HepG2 (cell line): Measurements from ENCODE around the gene IL17RB. TPM values are rescaled to one million over a fixed set of nuclear protein-coding genes. Genes with fewer than 3 reads are reported as not detected.
A peak's percentile ranks its signal among the peaks of the same experiment; 100 is the strongest.

Experiments used
- EHMT2 ChIP-seq: fragments of 200-600 bp; sonication (generic); IDR thresholded peaks from 2 replicates; pipeline ENCODE4 v1.7.0; 2017; ENCODE audit warnings: antibody characterized with exemption, low read depth, low read length, borderline replicate concordance
- IKZF4 ChIP-seq: sonication (generic); formaldehyde crosslinking; IDR thresholded peaks from 2 replicates; pipeline ENCODE4 v1.5.1; 2020; ENCODE audit warnings: borderline replicate concordance, mild to moderate bottlenecking, low read depth, missing genetic modification reagents; ENCODE audit errors: not compliant biosample characterization
- KLF11 ChIP-seq: IDR thresholded peaks from 2 replicates; pipeline ENCODE4 v1.6.1; 2016; ENCODE audit warnings: missing compliant biosample characterization
- SP2 ChIP-seq: sonication (generic); formaldehyde crosslinking; IDR thresholded peaks from 2 replicates; pipeline ENCODE4 v1.5.1; 2020; ENCODE audit warnings: mild to moderate bottlenecking, missing genetic modification reagents
- SP5 ChIP-seq: IDR thresholded peaks from 2 replicates; pipeline ENCODE4 v1.6.1; 2016; ENCODE audit warnings: low read depth, borderline replicate concordance
- THAP11 ChIP-seq: IDR thresholded peaks from 2 replicates; pipeline ENCODE4 v1.6.1; 2016; ENCODE audit warnings: missing biosample characterization, missing genetic modification reagents
- ZNF232 ChIP-seq: sonication (generic); formaldehyde crosslinking; IDR thresholded peaks from 2 replicates; pipeline ENCODE4 v1.4.0; 2020; ENCODE audit warnings: missing genetic modification reagents, borderline replicate concordance
- ZNF24 ChIP-seq: fragments of 450-650 bp; IDR thresholded peaks from 2 replicates; pipeline ENCODE4 v1.6.1; 2017; ENCODE audit warnings: antibody characterized with exemption, mild to moderate bottlenecking
- ZNF672 ChIP-seq: sonication (generic); formaldehyde crosslinking; IDR thresholded peaks from 2 replicates; pipeline ENCODE4 v1.8.1; 2022; ENCODE audit warnings: missing genetic modification reagents
- polyA plus RNA-seq, 8 experiments: library from polyadenylated mRNA; depleted of rRNA in 3 of 8; stranded (reverse) in 7 of 8; unstranded in 1 of 8; fragments of >200 nt; fragmentation: Illumina TruSeq in 4 of 8; extraction: Trizol in 4 of 8; gene quantifications; 2 replicates each; pipeline versions ENCODE4 v1.2.1 to v1.2.3, GENCODE V29; 2011 to 2016; ENCODE audit warnings: low read depth in 4 of 8, missing spikeins in 1 of 8, mixed read lengths in 1 of 8; ENCODE audit not compliant: insufficient read depth in 1 of 8
- total RNA-seq, 5 experiments: library from RNA; depleted of rRNA; stranded (reverse); fragments of >200 nt; fragmentation: Illumina TruSeq; extraction: Trizol; gene quantifications; 2 replicates each; pipeline ENCODE4 v1.2.3, GENCODE V29; 2016; ENCODE audit warnings: low read depth in 1 of 5
- TF ChIP-seq, protein P1 (sequence below), 2 experiments: sonication (generic) in 1 of 2; formaldehyde crosslinking in 1 of 2; IDR thresholded peaks; 2 replicates each; pipeline versions ENCODE4 v1.4.0 to v1.6.1; 2016 to 2020; ENCODE audit warnings: borderline replicate concordance in 1 of 2, low read depth in 1 of 2, mild to moderate bottlenecking in 1 of 2, missing genetic modification reagents in 1 of 2
- TF ChIP-seq, protein P2 (sequence below): IDR thresholded peaks from 2 replicates; pipeline ENCODE4 v1.6.1; 2018; ENCODE audit warnings: missing genetic modification reagents
- TF ChIP-seq, protein P3 (sequence below): sonication (generic); formaldehyde crosslinking; IDR thresholded peaks from 2 replicates; pipeline ENCODE4 v1.4.0; 2020; ENCODE audit warnings: mild to moderate bottlenecking, missing genetic modification reagents

Gene IL17RB
- total and polyA plus RNA-seq, 2 of the 13 experiments (the other 11 are each of a cell fraction or from before 2014, with no cell fraction given): 130 to 190 TPM

DNA sequence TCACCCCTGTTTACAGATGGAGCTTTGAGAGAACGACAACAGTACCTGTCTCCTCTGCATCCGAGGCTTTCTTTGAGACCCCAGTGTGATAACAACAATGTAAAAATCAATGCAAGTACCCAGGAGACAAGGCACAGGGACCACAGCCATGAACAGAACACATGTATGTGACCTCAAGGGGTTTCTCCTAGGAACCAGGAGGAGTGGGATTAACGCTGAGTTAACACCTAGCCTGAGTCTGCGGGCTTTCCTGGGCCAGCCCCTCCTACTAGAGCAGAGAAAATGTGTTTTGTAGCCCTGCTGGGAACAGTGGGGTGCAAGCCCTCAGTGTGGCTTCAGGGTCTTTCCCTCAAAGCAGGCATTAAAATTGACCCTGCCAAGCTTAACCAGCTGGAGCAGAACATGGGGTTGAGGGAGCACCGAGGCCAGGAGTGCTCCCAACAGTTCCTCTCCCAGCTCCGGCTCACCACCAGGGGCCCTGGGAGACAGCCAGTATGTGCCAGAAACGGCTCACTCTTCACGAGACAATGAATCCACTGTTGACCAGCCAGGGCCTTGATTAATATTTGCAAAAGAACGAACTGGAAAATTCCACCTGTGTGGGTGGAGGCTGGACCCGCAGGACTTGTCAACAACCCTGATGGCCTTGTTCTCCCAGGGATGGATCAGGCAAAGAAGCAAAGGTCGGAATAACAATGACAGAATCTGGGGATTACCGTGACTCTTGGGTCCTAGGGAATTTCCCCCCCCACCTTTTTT, 3.8 kb upstream of the IL17RB start (continued):
- TF ChIP-seq ZNF232 (CRISPR knock-in tag) (peak; percentile 89; the same call in 1 of the 2 replicates), SP5 (CRISPR knock-in tag) (peak; percentile 86), KLF11 (no peak), SP2 (no peak), EHMT2 (no peak), ZNF672 (CRISPR knock-in tag) (no peak), IKZF4 (no peak), ZNF24 (peak; percentile 37; the same call in 1 of the 2 replicates), THAP11 (CRISPR knock-in tag) (no peak)
- TF ChIP-seq, protein P1, sequence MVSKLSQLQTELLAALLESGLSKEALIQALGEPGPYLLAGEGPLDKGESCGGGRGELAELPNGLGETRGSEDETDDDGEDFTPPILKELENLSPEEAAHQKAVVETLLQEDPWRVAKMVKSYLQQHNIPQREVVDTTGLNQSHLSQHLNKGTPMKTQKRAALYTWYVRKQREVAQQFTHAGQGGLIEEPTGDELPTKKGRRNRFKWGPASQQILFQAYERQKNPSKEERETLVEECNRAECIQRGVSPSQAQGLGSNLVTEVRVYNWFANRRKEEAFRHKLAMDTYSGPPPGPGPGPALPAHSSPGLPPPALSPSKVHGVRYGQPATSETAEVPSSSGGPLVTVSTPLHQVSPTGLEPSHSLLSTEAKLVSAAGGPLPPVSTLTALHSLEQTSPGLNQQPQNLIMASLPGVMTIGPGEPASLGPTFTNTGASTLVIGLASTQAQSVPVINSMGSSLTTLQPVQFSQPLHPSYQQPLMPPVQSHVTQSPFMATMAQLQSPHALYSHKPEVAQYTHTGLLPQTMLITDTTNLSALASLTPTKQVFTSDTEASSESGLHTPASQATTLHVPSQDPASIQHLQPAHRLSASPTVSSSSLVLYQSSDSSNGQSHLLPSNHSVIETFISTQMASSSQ (IDR thresholded peaks at IDR 0.05; ENCODE audit: low read depth): peak; percentile 50; the same call in 1 of the 2 replicates
- TF ChIP-seq, protein P1 (CRISPR knock-in tag; IDR thresholded peaks at IDR 0.05; ENCODE audit: borderline replicate concordance): no peak; the same call in 1 of the 2 replicates
- TF ChIP-seq, protein P2, sequence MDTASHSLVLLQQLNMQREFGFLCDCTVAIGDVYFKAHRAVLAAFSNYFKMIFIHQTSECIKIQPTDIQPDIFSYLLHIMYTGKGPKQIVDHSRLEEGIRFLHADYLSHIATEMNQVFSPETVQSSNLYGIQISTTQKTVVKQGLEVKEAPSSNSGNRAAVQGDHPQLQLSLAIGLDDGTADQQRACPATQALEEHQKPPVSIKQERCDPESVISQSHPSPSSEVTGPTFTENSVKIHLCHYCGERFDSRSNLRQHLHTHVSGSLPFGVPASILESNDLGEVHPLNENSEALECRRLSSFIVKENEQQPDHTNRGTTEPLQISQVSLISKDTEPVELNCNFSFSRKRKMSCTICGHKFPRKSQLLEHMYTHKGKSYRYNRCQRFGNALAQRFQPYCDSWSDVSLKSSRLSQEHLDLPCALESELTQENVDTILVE: no peak; the same call in 1 of the 2 replicates
- TF ChIP-seq, protein P3, sequence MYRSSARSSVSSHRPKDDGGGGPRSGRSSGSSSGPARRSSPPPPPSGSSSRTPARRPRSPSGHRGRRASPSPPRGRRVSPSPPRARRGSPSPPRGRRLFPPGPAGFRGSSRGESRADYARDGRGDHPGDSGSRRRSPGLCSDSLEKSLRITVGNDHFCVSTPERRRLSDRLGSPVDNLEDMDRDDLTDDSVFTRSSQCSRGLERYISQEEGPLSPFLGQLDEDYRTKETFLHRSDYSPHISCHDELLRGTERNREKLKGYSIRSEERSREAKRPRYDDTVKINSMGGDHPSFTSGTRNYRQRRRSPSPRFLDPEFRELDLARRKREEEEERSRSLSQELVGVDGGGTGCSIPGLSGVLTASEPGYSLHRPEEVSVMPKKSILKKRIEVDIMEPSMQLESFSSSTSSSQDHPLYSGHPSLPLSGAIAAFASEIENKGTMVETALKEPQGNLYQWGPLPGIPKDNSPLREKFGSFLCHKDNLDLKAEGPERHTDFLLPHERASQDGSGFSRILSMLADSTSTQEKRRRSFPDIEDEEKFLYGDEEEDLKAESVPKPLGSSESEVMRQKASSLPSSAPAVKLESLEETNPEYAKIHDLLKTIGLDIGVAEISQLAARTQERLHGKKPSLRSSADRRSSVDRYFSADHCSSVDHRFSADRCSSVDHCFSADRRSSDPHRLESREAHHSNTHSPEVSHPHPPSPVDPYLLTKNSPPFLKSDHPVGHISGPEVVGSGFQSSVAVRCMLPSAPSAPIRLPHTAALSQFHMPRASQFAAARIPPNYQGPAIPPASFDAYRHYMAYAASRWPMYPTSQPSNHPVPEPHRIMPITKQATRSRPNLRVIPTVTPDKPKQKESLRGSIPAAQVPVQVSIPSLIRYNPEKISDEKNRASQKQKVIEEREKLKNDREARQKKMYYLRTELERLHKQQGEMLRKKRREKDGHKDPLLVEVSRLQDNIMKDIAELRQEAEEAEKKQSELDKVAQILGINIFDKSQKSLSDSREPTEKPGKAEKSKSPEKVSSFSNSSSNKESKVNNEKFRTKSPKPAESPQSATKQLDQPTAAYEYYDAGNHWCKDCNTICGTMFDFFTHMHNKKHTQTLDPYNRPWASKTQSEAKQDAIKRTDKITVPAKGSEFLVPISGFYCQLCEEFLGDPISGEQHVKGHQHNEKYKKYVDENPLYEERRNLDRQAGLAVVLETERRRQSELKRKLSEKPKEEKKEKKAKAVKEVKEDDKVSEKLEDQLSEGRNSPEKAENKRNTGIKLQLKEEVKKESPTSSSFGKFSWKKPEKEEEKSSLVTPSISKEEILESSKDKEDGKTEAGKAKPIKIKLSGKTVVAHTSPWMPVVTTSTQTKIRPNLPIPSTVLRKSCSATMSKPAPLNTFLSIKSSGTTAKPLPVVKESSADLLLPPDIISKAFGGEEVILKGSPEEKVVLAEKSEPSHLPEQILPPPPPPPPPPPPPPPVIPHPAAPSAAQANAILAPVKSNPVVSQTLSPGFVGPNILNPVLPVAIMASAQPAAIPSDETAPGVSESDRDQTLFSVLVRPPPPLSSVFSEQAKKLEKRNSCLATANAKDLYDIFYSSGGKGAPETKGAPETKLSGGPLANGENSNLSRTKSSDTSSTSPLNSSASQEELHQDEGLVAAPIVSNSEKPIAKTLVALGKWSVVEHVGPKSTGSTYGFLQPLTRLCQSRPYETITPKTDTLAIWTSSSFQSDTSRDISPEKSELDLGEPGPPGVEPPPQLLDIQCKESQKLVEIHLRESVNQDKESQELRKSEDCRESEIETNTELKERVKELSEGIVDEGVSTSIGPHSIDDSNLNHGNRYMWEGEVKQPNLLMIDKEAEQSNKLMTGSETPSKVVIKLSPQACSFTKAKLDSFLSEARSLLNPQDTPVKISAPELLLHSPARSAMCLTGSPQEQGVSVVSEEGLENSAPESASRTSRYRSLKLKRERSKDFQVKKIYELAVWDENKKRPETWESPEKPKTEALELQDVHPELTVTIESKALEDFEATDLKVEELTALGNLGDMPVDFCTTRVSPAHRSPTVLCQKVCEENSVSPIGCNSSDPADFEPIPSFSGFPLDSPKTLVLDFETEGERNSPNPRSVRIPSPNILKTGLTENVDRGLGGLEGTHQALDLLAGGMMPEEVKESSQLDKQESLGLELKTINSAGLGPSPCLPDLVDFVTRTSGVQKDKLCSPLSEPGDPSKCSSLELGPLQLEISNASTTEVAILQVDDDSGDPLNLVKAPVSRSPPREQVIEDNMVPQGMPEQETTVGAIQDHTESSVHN (CRISPR knock-in tag): no peak
